ENCODE measurements around the gene EXOC1L.

EXOC1L gene

DNA sequence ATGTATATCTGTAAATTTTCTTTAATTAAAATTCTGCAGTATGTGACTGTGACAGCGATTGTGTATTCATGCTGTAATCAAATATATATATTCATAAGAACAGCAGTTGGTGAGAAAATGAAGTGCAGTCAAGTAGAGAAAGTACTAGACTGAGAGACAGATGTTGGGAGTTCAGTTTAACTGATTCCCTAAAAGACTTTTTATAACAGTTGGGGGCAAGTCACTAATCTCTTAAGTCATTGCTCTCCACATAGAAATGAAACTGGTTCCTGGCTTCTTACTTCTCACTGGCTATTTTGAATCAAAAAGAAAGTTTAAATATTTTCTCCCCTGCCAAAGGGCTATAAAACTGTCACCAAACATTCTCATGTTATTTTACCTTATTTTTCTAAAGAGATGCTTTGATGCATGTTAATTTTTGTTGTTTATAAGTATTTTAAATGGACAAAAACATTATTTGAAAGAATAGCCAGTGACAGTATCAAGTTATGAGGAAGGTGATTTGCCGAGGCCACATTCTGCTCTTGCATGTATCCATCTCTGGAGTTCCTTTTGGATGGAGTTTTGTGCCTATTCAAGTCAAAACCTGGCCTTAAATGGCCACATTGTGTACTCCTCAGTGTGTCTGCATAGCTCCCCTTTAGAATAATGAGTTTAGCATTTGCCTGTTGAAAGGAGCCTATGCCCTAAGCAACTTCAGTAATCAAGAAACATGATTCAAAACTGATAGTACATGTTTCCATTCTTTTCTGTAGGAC lies 64.7 kb downstream of the EXOC1L start:
- Histone ChIP-seq H3K27me3 (replicated peaks; ENCODE audit: control insufficient read depth, insufficient read depth, low read length) (no peaks in the 10 kb centered on the region), H3K4me3 (replicated peaks; ENCODE audit: low read depth, low read length) (no peak overlapping the region), H3K36me3 (ENCODE audit: control insufficient read depth, insufficient read depth, low read length) (peaks cover 2% of the 10 kb centered on the region)
- no peak for TF ChIP-seq CTCF (IDR thresholded peaks at IDR 0.05; ENCODE audit: insufficient read depth, low read length, poor library complexity, severe bottlenecking)
- no peak for DNase-seq (ENCODE audit: extremely low read depth, insufficient read length)

DNA sequence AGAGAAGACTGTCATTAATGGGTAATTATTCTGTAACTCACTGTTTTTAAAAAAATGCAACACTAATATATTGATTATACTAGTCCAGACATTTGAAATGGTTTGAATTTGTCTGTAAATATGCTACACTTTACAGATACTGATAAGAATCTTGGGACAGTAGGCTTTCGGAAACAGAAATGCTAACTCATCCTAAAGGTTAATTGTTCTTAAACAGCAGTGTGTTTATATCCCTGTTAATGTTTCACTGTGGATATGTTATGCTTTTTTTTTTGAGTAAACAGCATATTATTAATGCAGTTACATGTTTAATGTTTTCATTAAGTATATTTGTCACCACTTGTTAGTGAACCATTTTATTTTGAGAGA lies 65.2 kb downstream of the EXOC1L start:
- H3K36me3 ChIP-seq (ENCODE audit: control insufficient read depth, insufficient read depth, low read length): no peaks in the 10 kb centered on the region; the same call in none of the 2 replicates
- TF ChIP-seq CTCF (IDR thresholded peaks at IDR 0.05; ENCODE audit: insufficient read depth, low read length, poor library complexity, severe bottlenecking): no peak
- no peak overlapping the region for H3K4me3 ChIP-seq (replicated peaks; ENCODE audit: low read depth, low read length)
- no peak for DNase-seq (ENCODE audit: extremely low read depth, insufficient read length)
- H3K27me3 ChIP-seq (replicated peaks; ENCODE audit: control insufficient read depth, insufficient read depth, low read length): no peaks in the 10 kb centered on the region

Measured in GM06990 (cell line).